Mucosa of rectum (tissue), 2 donors: Measurements from ENCODE around the gene TERF2IP.
A peak's percentile ranks its signal among the peaks of the same experiment; 100 is the strongest.

Source experiments
- H3K27ac ChIP-seq, 2 donors: one replicate each; pipeline ENCODE4 v1.7.0; 2013; ENCODE audit warnings: inconsistent platforms in 2 of 2, low read depth in 2 of 2, low read length in 2 of 2
- H3K27me3 ChIP-seq, 2 donors: one replicate each; pipeline ENCODE4 v1.7.0; 2013; ENCODE audit warnings: low read length in 2 of 2; ENCODE audit not compliant: control insufficient read depth in 2 of 2, insufficient read depth in 2 of 2
- H3K36me3 ChIP-seq, 2 donors: one replicate each; pipeline ENCODE4 v1.7.0; 2013; ENCODE audit warnings: low read length in 2 of 2; ENCODE audit not compliant: control insufficient read depth in 2 of 2, insufficient read depth in 2 of 2
- H3K4me1 ChIP-seq, 2 donors: one replicate each; pipeline ENCODE4 v1.7.0; 2013; ENCODE audit warnings: low read length in 2 of 2, mild to moderate bottlenecking in 1 of 2; ENCODE audit not compliant: control insufficient read depth in 2 of 2, insufficient read depth in 2 of 2
- H3K4me3 ChIP-seq, 2 donors: one replicate each; pipeline ENCODE4 v1.7.0; 2013; ENCODE audit warnings: low read length in 2 of 2
- H3K9ac ChIP-seq, 2 donors: one replicate each; pipeline ENCODE4 v1.7.0; 2013; ENCODE audit warnings: low read length in 2 of 2, low read depth in 1 of 2, mild to moderate bottlenecking in 1 of 2
- H3K9me3 ChIP-seq, 2 donors: one replicate each; pipeline ENCODE4 v1.7.0; 2013; ENCODE audit warnings: low read length in 2 of 2; ENCODE audit not compliant: control insufficient read depth in 2 of 2
- donor health status: healthy.
- donor health status: Normal muscosa, but diverticular disease.

The TERF2IP gene, protein sequence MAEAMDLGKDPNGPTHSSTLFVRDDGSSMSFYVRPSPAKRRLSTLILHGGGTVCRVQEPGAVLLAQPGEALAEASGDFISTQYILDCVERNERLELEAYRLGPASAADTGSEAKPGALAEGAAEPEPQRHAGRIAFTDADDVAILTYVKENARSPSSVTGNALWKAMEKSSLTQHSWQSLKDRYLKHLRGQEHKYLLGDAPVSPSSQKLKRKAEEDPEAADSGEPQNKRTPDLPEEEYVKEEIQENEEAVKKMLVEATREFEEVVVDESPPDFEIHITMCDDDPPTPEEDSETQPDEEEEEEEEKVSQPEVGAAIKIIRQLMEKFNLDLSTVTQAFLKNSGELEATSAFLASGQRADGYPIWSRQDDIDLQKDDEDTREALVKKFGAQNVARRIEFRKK

DNA sequence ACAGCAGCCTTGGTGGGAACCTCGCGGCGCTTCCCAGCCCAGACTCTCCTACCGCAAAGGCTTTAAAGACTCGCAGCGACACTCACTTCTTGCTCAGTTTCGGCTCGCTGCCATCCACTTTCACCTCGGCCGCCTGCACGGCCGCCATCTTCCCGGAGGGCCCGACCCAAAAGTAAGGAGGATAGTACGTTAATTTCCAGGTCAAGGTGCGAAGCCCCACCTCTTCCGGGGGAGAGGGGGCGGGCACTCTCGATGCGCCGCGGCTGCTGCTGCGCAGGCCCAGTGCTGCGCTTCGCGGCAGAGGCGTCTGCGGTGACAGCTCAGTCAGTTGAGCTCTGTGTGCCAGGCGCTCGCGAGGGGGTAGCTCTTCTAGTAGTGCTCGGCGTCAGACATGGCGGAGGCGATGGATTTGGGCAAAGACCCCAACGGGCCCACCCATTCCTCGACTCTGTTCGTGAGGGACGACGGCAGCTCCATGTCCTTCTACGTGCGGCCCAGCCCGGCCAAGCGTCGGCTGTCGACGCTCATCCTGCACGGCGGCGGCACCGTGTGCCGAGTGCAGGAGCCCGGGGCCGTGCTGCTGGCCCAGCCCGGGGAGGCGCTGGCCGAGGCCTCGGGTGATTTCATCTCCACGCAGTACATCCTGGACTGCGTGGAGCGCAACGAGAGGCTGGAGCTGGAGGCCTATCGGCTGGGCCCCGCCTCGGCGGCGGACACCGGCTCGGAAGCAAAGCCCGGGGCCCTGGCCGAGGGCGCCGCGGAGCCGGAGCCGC lies at the start of gene TERF2IP, which contains the start of gene KARS1:
TERF2IP (plus strand) TSS at position 282 of the 773 bp plus-strand sequence; CDS start at position 392, 110 bp downstream.
KARS1 (minus strand) TSS at position 174 of the 773 bp plus-strand sequence; CDS start at position 148, 26 bp downstream.
- Histone ChIP-seq H3K9me3 (no peaks in the 10 kb centered on the region), H3K4me1 (peaks cover 24 to 26% of the 10 kb centered on the region in 2 donors), H3K36me3 (peaks cover 10 to 18% of the 10 kb centered on the region in 2 donors), H3K4me3 (peak within 1 kb of the TSS; percentile 97 to 99), H3K27me3 (no peaks in the 10 kb centered on the region), H3K27ac (peak within 1 kb of the TSS; percentile 98), H3K9ac (peak within 1 kb of the TSS; percentile 97 to 99)

DNA sequence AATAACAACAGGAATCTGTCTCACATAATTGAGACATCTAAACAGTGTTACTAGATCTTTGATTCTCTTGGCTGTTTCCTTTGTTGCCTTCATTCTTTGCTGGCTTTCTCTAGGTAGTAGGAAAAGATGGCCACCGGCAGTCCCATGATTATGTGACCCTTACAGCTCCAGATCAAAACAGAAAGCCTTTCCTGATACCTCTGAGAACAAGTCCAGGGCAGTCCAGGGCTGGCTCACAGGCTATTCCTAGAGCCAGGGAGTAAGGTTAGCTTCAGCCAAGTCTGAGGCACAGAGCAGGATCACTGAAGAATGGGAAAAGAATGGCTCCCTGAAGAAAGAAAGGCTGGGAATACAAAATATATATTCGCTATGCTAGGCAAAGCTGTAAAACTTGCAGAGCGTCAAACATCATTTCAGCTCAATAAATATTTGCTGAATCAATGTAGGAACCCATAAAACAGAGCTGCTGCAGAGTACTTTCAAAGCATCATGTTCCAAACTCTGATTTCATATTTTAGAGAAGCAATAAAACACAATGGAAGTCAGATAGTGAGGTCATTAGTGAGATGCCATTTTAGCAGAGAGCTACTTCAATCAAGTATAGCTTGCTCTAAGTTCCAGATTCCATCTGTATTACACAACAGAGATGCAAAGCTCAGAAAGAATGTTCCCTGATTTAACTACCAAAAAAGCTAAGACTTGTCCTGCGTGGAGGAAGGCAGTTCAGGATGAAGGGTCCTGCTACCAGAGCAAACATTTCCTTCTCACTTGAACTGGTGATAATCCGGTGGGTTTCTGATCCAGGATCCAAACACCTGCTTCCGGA lies 47.9 kb upstream of the TERF2IP start:
- no peak overlapping the region for H3K4me3 ChIP-seq
- H3K4me1 ChIP-seq = peaks cover 0 to 3% of the 10 kb centered on the region in 2 donors
- no peak overlapping the region for H3K9ac ChIP-seq
- no peaks in the 10 kb centered on the region for H3K9me3 ChIP-seq
- peaks cover 23 to 38% of the 10 kb centered on the region in 2 donors for H3K36me3 ChIP-seq
- H3K27me3 ChIP-seq = no peaks in the 10 kb centered on the region
- H3K27ac ChIP-seq = no peak overlapping the region

DNA sequence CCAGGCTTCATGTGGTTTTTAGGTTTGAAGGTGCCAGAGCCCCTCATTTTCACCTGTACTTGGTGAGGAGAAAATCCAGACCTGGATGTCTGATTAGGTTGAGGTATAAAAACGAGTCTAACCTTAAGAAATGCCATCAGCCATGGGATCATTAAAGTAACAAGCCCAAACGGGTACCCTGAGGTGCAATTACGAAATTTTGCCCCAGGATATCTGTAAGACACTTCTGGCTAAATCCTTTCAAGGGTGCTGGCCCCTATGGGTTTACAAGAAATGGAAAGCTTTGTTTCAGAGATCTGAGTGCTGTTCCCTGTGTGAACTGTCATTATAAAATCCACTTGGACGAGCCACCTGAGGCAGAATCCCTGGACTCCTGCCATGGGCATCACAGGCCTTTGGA lies 44.3 kb upstream of the TERF2IP start:
- no peak overlapping the region for H3K27ac ChIP-seq
- no peaks in the 10 kb centered on the region for H3K27me3 ChIP-seq
- peaks cover 0 to 3% of the 10 kb centered on the region in 2 donors for H3K4me1 ChIP-seq
- peaks cover 26 to 41% of the 10 kb centered on the region in 2 donors for H3K36me3 ChIP-seq
- H3K4me3 ChIP-seq = no peak overlapping the region
- H3K9me3 ChIP-seq = no peaks in the 10 kb centered on the region
- no peak overlapping the region for H3K9ac ChIP-seq

DNA sequence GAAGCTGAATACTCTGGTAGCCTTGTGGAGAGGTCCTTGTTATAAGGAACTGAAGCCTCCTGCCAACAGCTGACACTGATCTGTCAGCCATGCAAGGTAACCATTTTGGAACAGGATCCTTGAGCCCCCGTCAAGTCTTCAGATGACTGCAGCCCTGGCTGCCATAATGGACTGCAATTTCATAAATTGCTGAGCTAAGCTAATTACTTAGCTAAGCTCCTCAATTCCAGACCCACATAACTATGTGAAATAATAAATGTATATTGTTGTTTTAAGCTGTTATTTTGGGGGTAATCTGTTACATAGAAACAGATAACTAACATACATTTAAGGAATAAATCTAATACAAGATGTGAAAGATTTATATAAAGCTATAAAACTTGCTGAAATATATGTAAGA lies 41.1 kb upstream of the TERF2IP start:
- Histone ChIP-seq H3K9ac (no peak overlapping the region), H3K9me3 (no peaks in the 10 kb centered on the region), H3K36me3 (peaks cover 30 to 45% of the 10 kb centered on the region in 2 donors), H3K4me3 (no peak overlapping the region), H3K27ac (no peak overlapping the region), H3K4me1 (no peaks in the 10 kb centered on the region), H3K27me3 (no peaks in the 10 kb centered on the region)

DNA sequence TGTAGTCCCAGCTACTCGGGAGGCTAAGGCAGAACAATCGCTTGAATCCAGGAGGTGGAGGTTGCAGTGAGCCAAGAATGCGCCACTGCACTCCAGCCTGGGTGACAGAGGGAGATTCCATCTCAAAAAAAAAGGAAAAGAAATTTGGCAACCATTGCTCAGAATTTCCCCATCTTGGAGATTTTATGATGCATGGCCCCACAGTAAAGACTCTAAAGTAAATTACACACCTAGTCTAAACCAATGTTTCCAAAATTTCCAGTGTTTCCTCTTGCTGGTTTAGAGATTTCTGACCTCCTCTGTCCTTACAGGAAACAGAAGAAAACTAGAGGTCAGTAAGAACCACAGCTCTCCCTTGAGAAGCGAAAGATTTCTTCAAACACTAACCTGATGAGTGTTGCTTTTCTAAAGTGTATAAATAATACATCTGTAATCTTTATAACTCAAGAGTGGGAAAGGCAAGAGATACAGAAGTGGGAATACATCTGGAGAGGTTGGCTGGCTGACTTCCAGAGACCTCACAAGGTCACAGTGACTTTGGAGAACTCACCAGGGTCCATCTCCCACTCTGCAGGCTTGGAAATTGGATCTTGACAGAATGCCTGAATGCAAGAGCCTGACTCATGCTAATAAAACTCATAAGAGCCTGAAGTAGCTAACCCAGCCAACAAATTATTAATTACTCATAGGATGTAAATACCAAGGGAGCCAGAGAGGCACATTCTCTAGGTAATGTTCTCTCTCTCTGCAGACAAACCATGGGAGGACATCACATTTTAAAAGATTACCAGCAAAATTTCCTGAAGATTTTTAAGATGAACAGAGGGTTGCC lies 33.3 kb upstream of the TERF2IP start:
- peaks cover 30 to 47% of the 10 kb centered on the region in 2 donors for H3K36me3 ChIP-seq
- no peak overlapping the region for H3K4me3 ChIP-seq
- H3K9me3 ChIP-seq = no peaks in the 10 kb centered on the region
- H3K9ac ChIP-seq = no peak overlapping the region
- H3K27me3 ChIP-seq = no peaks in the 10 kb centered on the region
- H3K4me1 ChIP-seq = no peaks in the 10 kb centered on the region
- no peak overlapping the region for H3K27ac ChIP-seq

DNA sequence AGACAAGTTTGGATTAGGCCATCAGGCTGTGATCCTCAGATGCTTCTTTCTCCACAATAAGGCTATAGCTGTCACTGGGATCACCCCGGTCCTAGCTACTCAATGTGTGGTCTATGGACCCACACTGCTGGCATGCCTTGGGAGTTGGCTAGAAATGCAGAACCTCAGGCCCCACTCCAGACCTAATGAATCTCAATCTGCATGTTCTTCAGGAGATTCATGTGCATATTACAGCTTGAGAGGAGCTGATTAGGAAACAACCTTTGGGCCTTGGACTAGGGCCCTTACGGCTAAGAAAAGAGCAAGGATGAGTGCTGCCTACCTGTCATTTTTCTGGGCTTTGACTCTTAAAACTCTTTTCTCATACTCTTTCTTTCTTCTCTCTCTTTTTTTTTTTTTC lies 32.0 kb upstream of the TERF2IP start:
- Histone ChIP-seq H3K9me3 (no peaks in the 10 kb centered on the region), H3K4me1 (peaks cover 0 to 6% of the 10 kb centered on the region in 2 donors), H3K27ac (no peak overlapping the region), H3K36me3 (peaks cover 34 to 51% of the 10 kb centered on the region in 2 donors), H3K27me3 (no peaks in the 10 kb centered on the region), H3K9ac (no peak overlapping the region), H3K4me3 (no peak overlapping the region)

DNA sequence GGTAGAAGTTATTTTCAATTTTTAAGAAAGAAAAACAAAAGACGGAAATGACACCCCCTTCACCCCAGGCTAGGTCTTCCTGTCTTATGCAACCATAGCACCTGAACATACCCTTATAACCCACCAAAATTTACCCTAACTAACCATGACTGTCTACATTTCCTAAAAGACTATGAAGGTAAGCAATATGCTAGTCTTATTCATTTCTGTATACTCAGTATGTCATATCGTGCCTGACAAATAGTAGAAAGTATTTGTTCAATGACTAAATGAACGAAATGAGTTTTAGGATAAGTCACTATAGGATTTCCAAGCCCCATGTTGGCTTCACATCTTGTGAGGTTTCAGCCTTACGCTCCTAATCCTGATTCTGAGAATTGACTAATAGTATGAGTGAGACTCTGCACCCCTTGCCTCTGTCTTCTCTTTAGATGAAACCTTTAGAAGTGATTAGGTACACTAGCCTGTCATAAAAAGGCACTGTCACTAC lies 31.0 kb upstream of the TERF2IP start:
- Histone ChIP-seq H3K36me3 (peaks cover 34 to 48% of the 10 kb centered on the region in 2 donors), H3K9ac (no peak overlapping the region), H3K27ac (no peak overlapping the region), H3K27me3 (no peaks in the 10 kb centered on the region), H3K9me3 (no peaks in the 10 kb centered on the region), H3K4me3 (no peak overlapping the region), H3K4me1 (peaks cover 0 to 6% of the 10 kb centered on the region in 2 donors)

DNA sequence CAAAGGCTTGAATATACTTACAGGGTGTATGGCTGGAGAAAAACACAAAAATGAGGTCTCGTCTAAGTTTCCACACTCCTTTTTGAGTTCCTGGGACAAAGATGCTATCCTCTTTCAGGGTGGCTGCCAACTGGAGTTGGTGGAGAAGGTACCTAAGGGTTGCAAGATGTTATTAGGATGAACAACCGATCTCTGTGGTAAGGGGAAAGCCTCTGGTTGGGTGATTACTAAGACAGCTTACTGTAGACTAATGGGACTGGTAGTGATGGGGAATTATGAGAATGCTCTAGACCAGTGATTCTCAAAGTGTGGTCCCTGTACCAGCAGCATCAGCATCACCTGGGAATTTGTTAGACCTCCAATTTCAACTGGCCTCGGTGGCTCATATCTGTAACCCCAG lies 30.5 kb upstream of the TERF2IP start:
- H3K27me3 ChIP-seq = no peaks in the 10 kb centered on the region
- H3K9me3 ChIP-seq = no peaks in the 10 kb centered on the region
- no peak overlapping the region for H3K27ac ChIP-seq
- peaks cover 32 to 44% of the 10 kb centered on the region in 2 donors for H3K36me3 ChIP-seq
- H3K9ac ChIP-seq = no peak overlapping the region
- H3K4me1 ChIP-seq = peaks cover 2 to 9% of the 10 kb centered on the region in 2 donors
- H3K4me3 ChIP-seq = no peak overlapping the region

DNA sequence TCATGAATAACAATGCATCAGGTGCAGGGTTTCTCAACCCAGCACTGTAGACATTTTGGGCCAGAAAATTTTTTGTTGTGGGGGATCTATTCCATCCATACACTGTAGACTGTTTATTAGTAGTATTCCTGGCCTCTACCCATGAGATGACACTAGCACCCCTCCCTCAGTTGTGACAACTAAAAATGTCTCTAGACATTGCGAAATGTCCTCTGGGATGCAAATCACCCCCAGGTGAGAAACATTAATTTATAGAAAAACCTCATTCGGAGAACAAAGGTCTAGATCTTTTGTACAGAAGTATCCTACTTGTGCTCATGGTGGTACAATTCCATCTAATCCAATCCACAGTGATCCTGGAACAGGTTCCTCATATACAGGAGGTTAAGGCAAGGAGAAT lies 28.8 kb upstream of the TERF2IP start:
- no peak overlapping the region for H3K4me3 ChIP-seq
- no peak overlapping the region for H3K9ac ChIP-seq
- no peaks in the 10 kb centered on the region for H3K9me3 ChIP-seq
- no peak overlapping the region for H3K27ac ChIP-seq
- peaks cover 6 to 15% of the 10 kb centered on the region in 2 donors for H3K4me1 ChIP-seq
- H3K27me3 ChIP-seq = no peaks in the 10 kb centered on the region
- H3K36me3 ChIP-seq = peaks cover 25 to 32% of the 10 kb centered on the region in 2 donors
